Spinal cord (tissue), 10 donors: Measurements from ENCODE around the gene CARD10. TPM values are rescaled to one million over a fixed set of nuclear protein-coding genes. Genes with fewer than 3 reads are reported as not detected.
"Not testable (repeated sequence)": the region's sequence is repeated elsewhere in the genome, so short reads cannot be mapped to it uniquely, and the experiment has no call there.

ENCODE experiments used
- DNase-seq, 6 donors: peaks; one replicate each; pipeline versions ENCODE4 v3.0.0 to v3.0.0-alpha.2; 2013 to 2015; ENCODE audit warnings: low spot score in 6 of 6, low read depth in 4 of 6
- H3K27ac ChIP-seq: one replicate; pipeline ENCODE4 v1.5.1; 2013; ENCODE audit warnings: low read depth, low read length, control low read depth
- H3K27me3 ChIP-seq: one replicate; pipeline ENCODE4 v1.6.1; 2013; ENCODE audit warnings: low read length; ENCODE audit not compliant: control insufficient read depth, insufficient read depth
- H3K36me3 ChIP-seq: one replicate; pipeline ENCODE4 v1.6.1; 2013; ENCODE audit warnings: low read length; ENCODE audit not compliant: control insufficient read depth, insufficient read depth
- H3K4me1 ChIP-seq: one replicate; pipeline ENCODE4 v1.6.1; 2013; ENCODE audit warnings: low read length; ENCODE audit not compliant: control insufficient read depth, insufficient read depth
- H3K4me3 ChIP-seq: one replicate; pipeline ENCODE4 v1.5.1; 2013; ENCODE audit warnings: low read depth, low read length, control low read depth
- H3K9me3 ChIP-seq: one replicate; pipeline ENCODE4 v1.6.1; 2013; ENCODE audit warnings: low read length; ENCODE audit not compliant: control insufficient read depth, insufficient read depth
- WGBS: methylation state at CpG from one replicate; pipeline ENCODE4 v1.1.5; 2013; ENCODE audit warnings: missing lambda C conversion rate; ENCODE audit not compliant: insufficient coverage; 5-methylcytosine and 5-hydroxymethylcytosine counted together
- polyA plus RNA-seq, 2 donors: library from polyadenylated mRNA; unstranded; fragments of 120-200 nt; gene quantifications; one replicate each; pipeline ENCODE4 v1.2.1, GENCODE V29; 2013; ENCODE audit not compliant: insufficient read length in 2 of 2
- total RNA-seq, 2 donors: library from RNA; depleted of rRNA in 1 of 2; stranded (reverse); fragments of 120-200 nt in 1 of 2; fragments of >200 nt in 1 of 2; gene quantifications; one replicate each; pipeline versions ENCODE4 v1.2.3 to v1.2.4, GENCODE V29; 2013 to 2014
- donor health status: healthy.

Gene CARD10
- total and polyA plus RNA-seq, 4 donors, result 4.0 to 14.6 (median 12.8) TPM

- Histone ChIP-seq H3K27me3 (no peaks in the 10 kb centered on the region), H3K4me3 (no peak overlapping the region), H3K4me1 (peaks cover 3% of the 10 kb centered on the region), H3K36me3 (no peaks in the 10 kb centered on the region), H3K9me3 (no peaks in the 10 kb centered on the region), H3K27ac (no peak overlapping the region)
- no CpG with 5 or more reads among the region's 2 CpGs for WGBS
- no peak for DNase-seq
Measured at GRCh38 chr22:37529652-37530345, 10.6 kb upstream of the CARD10 start.

GRCh38 chr22:37527952-37528351 is 8.7 kb upstream of the CARD10 start:
- H3K4me3 ChIP-seq, H3K27me3 ChIP-seq, H3K36me3 ChIP-seq, H3K4me1 ChIP-seq, DNase-seq, H3K27ac ChIP-seq, H3K9me3 ChIP-seq: not testable (repeated sequence)
- no CpG with 5 or more reads among the region's 9 CpGs for WGBS

GRCh38 chr22:37527081-37527752 is 8.0 kb upstream of the CARD10 start:
- not testable (repeated sequence) for H3K27ac ChIP-seq, H3K4me1 ChIP-seq, H3K9me3 ChIP-seq, H3K27me3 ChIP-seq, H3K4me3 ChIP-seq, DNase-seq, H3K36me3 ChIP-seq
- WGBS, result 84% methylated on average over 5 of the region's 9 CpGs

GRCh38 chr22:37526376-37526775 is 7.2 kb upstream of the CARD10 start:
- H3K4me3 ChIP-seq, result no peak overlapping the region
- H3K36me3 ChIP-seq, result no peaks in the 10 kb centered on the region
- DNase-seq, result no peak
- 65% methylated on average over 12 of the region's 12 CpGs for WGBS
- H3K27ac ChIP-seq, result no peak overlapping the region
- H3K9me3 ChIP-seq, result no peaks in the 10 kb centered on the region
- peaks cover 3% of the 10 kb centered on the region for H3K4me1 ChIP-seq
- no peaks in the 10 kb centered on the region for H3K27me3 ChIP-seq

GRCh38 chr22:37525746-37526350 is 6.6 kb upstream of the CARD10 start:
- no peaks in the 10 kb centered on the region for H3K27me3 ChIP-seq
- H3K4me3 ChIP-seq, result no peak overlapping the region
- H3K27ac ChIP-seq, result no peak overlapping the region
- peaks cover 7% of the 10 kb centered on the region for H3K4me1 ChIP-seq
- no peaks in the 10 kb centered on the region for H3K36me3 ChIP-seq
- 72% methylated on average over 3 of the region's 7 CpGs for WGBS
- no peaks in the 10 kb centered on the region for H3K9me3 ChIP-seq
- no peak for DNase-seq

- 100% methylated on average over 2 of the region's 10 CpGs for WGBS
- DNase-seq, result no peak
Measured at GRCh38 chr22:37525073-37525745, 6.0 kb upstream of the CARD10 start.

GRCh38 chr22:37522482-37522881 is 3.3 kb upstream of the CARD10 start:
- DNase-seq, result no peak
- WGBS, result 73% methylated on average over 4 of the region's 6 CpGs
- Histone ChIP-seq H3K4me3 (no peak overlapping the region), H3K9me3 (no peaks in the 10 kb centered on the region), H3K27me3 (peaks cover 10% of the 10 kb centered on the region), H3K36me3 (peaks cover 4% of the 10 kb centered on the region), H3K27ac (no peak overlapping the region), H3K4me1 (peaks cover 26% of the 10 kb centered on the region)

More at GRCh38 chr22:37525073-37525745, 6.0 kb upstream of the CARD10 start:
- Histone ChIP-seq H3K27ac (no peak overlapping the region), H3K4me1 (peaks cover 7% of the 10 kb centered on the region), H3K4me3 (no peak overlapping the region), H3K27me3 (no peaks in the 10 kb centered on the region), H3K36me3 (no peaks in the 10 kb centered on the region), H3K9me3 (no peaks in the 10 kb centered on the region)

GRCh38 chr22:37521236-37521739 is 2.1 kb upstream of the CARD10 start:
- 56% methylated on average over 10 of the region's 14 CpGs for WGBS
- Histone ChIP-seq H3K27ac (no peak overlapping the region), H3K4me1 (peaks cover 26% of the 10 kb centered on the region), H3K36me3 (peaks cover 4% of the 10 kb centered on the region), H3K9me3 (no peaks in the 10 kb centered on the region), H3K4me3 (no peak overlapping the region), H3K27me3 (peaks cover 10% of the 10 kb centered on the region)
- peak in 1 of 6 donors; percentile 72 for DNase-seq

- peaks cover 8% of the 10 kb centered on the region for H3K36me3 ChIP-seq
- H3K27ac ChIP-seq, result no peak overlapping the region
- H3K9me3 ChIP-seq, result no peaks in the 10 kb centered on the region
- peaks cover 26% of the 10 kb centered on the region for H3K4me1 ChIP-seq
- 58% methylated on average over 6 of the region's 10 CpGs for WGBS
- DNase-seq, result no peak
- H3K27me3 ChIP-seq, result peaks cover 10% of the 10 kb centered on the region
- H3K4me3 ChIP-seq, result no peak overlapping the region
Measured at GRCh38 chr22:37520776-37521191, 1.6 kb upstream of the CARD10 start.
